HG02678 (cell line): ENCODE data around the gene NOTO.

ENCODE experiments used
- ATAC-seq: cut with Tn5 transposase; IDR thresholded peaks from one replicate; pipeline ENCODE4 v1.9.1; 2021; ENCODE audit warnings: mild to moderate bottlenecking, moderate library complexity; ENCODE audit not compliant: unreplicated experiment

NOTO gene

DNA sequence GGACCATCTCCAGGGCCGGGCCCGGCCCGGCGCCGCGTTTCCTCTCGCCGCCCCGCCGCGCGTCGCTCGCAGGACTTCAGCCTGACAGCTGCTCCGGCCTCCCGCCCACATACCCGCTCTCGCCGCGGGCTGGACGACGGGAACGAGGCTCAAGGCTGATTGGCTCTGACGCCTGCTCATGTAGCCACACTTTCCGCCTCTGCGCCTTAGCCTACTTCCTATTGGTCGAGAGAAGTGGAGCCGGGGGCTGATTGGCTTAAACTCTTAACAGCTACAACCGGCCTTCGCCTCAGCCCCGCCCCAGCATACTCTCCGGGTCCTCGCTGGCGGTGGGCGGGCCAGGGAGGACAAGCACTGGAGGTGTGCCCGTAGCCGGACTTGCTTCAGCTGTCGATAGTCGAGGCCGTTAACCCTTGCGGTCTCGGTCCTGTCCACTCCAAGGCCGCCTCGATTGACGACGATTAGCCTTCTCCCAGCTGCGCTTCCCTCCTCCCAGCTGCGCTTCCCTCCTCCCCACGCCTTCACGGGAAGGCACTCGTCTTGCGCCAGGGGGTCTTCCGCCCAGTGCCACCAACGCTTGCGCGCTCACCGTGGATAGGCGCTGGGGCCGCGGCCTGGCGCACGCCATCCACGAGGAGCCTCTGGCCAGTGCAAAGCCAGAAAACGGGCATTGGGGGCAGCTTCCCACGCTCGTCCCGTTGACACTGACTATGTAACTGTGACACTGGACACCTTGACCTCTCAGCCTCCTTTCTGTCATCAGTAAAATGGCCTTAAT is 31.0 kb downstream of the NOTO start, which contains the start of gene PRADC1:
Gene PRADC1, minus strand, starts transcription at position 86 of the 778 bp plus-strand sequence. Its CDS starts 79 bp downstream, at position 7.
- ATAC-seq, result peak; percentile 93

DNA sequence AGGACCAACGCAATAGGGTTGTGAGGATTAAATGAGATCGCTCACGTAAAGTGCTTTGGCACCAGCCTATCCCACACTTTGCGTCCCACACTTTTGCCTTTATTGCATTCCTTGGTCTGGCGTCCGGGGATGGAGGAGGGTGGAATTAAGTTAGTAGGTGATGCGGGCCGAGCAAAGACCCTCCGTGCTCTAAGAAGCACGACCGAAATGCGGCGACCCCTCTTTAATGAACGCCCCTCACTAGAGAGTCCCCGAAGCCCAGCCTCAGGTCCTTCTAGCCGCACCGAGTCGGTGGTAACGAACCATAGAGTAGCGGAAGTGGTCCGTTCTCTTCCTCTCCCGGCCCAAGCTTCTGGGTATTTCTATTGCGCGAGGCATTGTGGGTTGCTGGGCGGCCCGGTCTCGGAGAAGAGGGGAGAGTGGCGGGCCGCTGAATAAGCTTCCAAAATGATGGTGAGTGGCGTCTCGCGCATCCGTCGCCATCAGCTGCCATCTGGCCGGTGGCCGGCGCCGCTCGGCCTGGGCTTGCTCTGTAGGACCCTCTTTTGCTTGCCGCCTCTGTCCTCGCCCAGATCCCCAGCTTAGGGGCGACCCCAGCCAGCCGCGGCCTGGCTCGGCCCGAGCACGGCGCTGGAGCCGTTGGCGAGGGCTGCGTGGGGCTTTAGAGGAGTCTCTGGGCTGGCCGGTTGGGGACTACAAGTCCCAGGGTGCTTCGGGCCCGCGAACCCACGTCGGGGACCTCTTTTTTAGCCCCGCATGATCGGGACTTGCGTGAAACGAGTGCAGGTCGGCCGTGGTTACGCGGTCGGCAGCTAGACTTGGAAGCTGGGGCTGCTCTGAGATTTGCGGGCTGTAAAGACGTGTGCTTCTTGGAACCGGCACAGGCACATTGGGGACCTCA is 31.8 kb downstream of the NOTO start, which contains the start of gene CCT7:
Gene CCT7, plus strand, starts transcription at position 377 of the 901 bp plus-strand sequence. Its CDS starts 71 bp downstream, at position 448.
- peak; percentile 53 for ATAC-seq

DNA sequence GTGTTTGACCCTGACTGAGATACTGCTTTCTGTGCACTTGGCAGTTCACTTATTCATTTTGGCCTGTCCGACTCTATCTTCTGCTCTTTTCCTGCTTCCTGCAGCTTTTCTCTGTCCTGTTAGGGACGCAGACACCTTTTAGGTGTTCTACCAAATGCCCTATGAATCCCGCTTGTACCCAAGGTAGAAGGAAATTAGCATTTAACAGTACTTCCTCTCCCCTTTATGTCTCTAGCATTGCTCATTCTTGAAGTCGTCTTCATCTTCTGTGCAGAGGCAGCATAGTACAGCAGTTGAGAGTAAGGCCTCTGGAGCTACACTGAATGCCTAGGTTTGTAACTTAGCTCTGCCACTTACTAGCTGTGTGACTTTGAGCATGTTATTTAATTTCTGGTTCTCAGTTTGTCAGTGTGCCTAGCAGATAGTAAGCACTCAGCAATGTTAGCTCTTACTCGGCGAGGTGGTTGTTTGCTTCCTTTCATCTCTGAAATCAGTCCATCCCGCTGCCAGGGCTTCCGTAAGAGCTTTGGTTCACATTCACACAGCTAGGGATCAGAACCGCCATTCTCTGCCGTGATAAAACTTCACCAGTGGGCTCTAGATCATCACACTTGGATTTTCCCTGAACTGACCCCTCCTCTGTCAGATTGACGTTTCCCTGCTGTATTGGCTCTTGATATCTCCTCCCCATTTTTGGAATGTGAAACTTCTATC is 33.1 kb downstream of the NOTO start:
- no peak for ATAC-seq

DNA sequence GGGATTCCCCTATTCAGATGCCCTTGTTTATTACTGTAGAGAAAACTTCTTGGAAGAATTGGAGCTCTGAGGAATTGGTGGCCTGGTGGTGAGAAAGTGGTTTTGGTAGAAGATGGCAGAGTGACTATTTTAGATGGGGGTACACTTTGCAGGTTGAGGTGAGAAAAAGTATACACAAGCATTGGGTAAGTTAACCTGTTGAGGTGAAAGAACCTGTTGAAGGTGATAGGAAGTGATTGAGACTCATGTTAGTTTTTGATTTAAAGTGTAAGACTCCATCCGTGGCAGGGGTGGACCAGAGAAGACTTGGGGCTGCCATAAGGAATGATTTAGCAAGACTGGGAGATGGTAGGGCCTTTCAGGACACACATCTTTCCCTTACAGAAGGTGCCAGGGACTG is 34.8 kb downstream of the NOTO start:
- no peak for ATAC-seq

DNA sequence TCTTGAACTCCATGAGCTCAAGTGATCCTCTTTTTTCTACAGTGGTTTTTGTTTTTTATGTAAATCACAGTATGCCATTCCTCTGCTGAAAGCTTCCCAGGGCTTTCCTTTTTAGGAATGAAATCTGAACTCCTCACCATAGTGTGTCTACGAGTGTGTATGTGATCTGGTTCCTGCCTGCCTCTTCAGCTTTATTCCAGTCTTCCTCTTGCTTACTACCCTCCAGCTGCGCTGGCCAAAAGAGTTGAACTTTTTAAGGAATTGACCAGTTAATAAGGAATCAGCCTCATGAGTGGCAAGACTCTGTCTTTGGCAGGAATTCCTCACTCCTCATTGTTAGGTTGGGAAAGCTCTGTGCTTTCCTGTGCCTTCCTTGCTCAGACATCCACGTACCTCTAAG is 35.8 kb downstream of the NOTO start:
- ATAC-seq, result no peak

DNA sequence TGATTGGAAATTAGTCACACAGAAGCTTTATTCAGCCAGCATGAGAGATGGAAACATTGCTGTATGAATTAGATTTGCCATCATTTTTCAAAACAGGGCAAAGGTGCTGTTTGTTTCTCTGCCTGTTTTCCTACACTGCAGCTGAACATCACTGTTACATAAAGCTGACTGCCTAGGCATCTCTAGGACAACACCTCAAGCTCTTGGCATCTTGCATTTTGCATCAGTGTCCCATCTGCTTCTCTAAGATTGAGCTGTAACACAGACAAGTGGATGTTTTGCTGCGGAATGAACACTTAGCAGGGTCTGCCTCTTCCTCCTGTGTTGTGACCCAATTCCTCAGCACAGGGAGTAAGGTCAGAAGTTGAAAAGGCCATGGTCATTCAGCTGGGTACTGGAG is 36.6 kb downstream of the NOTO start:
- no peak for ATAC-seq

DNA sequence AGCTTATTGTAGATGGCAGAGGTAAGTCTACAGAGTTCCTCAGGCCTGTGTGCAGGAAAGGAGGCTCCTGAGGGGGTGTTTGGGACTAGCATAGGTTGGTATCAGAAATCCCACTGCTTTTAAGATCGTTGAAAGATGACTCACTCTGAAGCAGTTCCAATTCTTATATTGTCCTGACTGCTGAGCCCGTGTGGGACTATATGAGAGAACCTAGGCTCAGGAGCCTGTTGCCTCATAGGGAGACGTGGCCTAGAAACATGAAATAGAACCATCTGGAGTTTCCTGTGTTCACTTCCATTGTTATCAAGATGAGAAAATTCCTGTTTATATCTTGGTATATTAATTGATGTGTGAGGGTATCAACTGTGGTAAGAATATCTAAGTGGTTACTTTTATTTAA is 37.4 kb downstream of the NOTO start:
- no peak for ATAC-seq

DNA sequence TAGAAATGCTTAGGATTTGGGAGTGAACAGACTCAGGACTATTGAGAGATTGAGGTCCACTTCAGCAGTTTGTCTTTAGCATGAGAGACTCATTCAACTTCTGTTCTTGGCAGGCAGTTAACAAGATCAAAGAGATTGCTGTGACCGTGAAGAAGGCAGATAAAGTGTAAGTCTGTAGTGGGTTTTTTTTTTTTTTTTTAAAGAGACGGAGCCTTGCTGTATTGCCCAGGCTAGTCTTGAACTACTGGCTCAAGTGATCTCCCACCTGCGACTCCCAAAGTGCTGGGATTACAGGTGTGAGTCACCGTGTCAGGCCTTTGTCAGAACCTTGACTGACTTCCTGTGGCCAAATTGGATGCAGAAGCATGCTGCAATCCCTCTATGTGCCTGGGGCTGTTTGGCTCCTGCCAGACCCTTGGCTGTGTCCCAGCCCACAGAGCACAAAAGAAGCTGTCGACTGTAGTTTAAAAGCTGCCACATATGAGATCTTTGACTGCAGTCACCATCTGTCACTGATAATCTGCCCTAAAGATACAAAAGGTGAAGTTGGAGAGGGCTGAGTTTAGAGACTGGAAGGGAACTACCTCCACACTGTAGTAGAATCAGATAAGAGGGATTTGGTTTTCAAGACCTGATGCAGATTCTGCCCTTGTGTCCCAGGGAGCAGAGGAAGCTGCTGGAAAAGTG is 41.7 kb downstream of the NOTO start:
- ATAC-seq, result no peak

DNA sequence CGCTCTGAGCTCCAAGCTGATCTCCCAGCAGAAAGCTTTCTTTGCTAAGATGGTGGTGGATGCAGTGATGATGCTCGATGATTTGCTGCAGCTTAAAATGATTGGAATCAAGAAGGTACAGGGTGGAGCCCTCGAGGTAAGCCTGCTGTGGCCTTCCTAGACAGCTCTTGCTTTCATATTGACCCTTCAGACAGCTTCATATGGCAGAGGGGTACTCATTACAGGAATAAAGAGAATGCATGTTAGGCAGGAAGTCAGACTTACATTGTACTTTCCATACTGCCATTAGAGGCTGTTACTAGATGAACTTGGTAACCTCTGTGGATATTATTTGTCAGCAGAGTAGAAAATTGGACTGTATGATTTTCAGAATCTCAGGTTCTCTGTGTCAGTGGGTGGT is 42.2 kb downstream of the NOTO start:
- ATAC-seq, result no peak

DNA sequence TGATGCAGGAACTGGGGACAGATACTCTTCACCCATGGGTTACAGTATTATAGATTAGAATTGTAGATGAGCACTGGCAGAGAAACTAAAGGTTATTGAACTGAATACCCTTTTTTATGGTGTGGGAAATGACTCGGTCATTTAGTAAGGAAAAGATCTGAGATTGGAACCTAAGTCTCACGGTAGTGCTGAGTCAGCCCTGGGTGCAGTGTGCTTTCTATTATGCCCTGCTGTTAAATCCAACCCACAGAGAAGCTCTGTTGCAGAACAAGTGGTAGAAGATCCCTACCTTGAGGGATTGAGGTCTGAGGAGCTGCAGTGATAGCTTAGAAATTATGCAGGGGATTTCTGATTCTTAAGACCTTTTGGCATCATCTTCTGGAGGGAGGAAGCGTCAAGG is 44.5 kb downstream of the NOTO start:
- ATAC-seq, result no peak

DNA sequence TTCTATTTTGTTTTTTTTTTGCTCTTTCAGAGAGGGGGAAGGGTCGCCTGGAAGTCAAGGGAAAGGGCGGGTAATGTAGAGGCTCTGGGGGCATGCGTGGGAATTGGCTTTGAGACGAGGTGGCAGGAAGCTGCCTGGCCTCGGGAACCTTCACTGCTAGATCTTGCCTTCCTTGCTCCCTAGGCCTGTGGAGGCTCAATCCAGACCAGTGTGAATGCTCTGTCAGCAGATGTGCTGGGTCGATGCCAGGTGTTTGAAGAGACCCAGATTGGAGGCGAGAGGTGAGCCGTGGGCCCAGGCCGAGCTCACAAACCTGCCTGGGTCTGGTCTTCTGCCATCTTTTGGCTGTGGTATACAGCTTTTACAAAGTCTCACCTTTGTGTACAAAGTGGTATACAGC is 47.3 kb downstream of the NOTO start:
- ATAC-seq, result no peak

DNA sequence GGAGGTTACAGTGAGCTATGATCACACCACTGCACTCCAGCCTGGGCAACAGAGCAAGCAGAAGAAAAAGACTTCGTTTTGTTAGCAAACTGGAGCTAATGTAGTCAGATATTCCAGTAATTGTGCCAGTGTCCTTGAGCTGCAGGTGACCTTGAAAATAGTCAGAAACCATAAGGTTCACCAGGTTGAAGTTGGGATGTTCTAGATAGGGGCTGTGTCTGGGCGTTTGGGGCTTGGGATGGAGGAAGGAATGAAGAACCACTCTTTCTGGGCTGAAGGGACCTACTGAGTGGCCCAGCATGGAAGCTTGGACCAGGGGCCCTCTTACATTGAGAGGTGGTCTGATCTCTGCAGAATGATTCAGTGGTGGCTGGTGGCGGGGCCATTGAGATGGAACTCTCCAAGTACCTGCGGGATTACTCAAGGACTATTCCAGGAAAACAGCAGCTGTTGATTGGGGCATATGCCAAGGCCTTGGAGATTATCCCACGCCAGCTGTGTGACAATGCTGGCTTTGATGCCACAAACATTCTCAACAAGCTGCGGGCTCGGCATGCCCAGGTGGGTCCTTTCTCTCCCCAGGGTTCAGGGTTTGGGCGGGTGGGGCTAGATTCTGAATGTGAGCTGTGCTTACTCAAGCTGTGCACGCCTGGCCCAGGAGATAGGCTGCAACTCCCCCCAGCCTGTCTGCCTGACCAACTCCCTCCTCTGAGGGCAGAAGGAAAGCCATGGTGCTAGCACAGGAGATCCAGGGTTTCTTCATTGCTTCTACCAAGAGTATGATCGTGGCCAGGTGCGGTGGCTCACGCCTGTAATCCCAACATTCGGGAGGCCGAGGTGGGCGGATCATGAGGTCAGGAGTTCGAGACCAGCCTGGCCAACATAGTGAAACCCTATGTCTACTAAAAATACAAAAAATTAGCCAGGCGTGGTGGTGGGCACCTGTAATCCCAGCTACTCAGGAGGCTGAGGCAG is 48.8 kb downstream of the NOTO start:
- no peak for ATAC-seq

DNA sequence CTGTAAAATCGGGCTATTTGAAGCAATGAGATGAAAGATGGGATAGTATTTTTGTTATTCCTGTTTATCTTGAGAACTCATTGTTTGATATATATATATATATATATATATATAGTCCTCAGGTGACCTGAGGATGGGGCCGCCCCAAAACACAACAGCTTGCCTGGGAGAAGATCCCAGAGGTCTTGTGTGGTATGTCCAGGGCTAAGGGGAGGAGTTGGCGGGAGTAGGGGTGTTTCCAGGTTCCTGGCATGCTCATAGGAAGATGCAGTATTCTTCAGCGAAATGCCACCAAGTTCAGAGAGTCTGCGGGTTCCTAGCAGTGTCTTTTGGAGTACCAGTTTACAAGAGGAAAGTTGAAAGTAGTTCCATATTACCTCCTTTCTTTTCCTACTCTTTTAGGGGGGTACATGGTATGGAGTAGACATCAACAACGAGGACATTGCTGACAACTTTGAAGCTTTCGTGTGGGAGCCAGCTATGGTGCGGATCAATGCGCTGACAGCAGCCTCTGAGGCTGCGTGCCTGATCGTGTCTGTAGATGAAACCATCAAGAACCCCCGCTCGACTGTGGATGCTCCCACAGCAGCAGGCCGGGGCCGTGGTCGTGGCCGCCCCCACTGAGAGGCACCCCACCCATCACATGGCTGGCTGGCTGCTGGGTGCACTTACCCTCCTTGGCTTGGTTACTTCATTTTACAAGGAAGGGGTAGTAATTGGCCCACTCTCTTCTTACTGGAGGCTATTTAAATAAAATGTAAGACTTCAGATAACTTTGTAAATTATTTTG is 50.1 kb downstream of the NOTO start:
- ATAC-seq, result no peak

DNA sequence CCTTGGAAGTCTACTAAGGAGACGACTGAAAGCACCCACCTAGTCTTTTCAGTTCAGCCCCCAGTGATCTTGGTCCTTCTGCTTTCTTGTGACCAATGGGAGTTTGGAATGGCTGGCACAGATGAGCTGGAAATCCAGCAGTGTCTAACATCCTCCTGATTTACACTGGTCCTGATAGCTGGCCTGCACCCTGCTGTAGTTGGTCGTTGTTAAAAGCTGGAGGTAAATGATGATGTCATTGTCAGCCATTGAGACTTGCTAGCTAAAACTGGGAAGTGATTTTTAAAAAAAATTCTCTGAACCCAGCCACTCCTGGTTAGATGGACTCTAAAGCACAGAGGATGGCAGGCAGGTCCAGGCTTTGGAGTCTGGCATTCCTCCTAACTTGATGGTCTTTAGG is 51.0 kb downstream of the NOTO start:
- ATAC-seq, result no peak

DNA sequence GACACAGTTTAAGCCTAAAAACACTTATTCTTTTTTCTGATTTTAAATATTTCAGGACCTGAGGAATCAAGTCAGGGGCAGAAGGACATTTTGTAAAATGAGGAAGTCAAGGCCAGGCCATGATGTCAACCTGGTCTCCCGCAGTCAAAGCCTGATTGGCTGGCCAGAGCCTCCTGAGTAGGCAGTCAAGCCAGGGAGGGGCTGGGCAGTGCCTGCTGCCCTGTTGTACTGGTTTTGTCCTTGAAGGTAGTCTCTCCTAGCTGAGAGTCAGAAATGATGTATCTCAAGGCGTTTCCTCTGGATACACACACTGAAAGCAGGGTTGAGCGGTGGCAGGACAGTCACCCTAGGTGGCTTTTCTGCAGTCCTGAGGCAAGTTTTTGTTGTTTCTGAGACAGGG is 51.5 kb downstream of the NOTO start:
- ATAC-seq, result no peak

DNA sequence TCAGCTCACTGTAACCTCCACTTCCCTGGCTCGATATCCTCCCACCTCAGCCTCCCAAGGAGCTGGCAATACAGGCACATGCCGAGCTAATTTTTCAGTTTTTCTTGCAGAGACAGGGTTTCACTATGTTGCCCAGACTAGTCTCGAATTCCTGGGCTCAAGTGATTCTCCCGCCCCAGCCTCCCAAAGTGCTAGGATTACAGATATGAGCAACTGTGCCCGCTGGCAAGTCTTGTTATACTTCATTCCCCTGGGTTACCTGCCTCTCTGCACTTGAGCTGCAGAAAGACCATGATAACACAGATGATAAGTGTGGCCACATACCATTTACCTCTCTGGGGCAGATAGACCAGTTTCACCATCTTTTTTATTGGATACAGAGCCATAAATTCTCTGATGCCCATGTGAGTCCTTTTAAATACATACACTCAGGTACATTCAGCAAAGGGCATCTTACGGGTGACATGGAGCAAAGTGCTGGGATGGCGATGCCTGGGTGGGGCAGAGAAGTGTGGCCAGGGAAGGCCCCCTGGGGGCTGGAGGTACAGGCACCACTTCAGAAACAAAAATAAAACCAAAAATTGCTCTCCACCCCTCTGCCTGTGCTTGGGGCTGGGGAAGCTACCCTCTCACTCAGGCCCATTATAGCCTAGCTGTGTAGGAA is 52.1 kb downstream of the NOTO start:
- ATAC-seq, result no peak

DNA sequence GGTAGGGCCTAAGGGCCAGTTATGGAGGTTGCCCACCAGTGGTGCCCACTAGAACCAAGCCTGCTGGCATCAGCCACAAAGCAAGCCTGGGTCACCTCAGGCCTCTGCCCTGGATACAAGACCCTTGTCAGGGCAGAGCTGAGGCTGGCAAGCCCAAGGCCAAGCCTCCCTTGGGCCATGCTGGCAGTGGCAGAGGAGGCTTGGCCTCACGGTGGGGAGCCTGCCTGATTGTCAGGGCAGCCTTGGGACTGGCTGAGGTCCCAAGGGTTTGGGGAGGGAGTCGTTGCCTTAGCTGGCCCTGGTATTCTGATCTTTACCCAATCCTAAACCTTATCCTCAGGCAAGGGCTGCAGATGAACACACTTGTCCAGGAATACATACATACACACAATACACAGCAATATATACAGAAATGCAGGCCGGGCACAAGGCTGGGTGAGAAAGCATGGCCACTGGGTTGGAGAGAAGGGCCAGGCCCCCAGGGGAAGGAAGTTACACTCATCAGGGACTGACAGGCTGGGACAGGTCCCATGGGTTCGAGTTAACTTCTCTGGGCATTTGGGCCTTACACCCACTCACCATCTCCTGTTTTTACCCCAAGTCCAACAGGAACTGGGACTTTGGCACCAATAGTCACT is 52.8 kb downstream of the NOTO start:
- ATAC-seq, result no peak
